Breast epithelium (tissue), 4 donors: ENCODE data around the gene PSME3. TPM values are rescaled to one million over a fixed set of nuclear protein-coding genes. Genes with fewer than 3 reads are reported as not detected.
A peak's percentile ranks its signal among the peaks of the same experiment; 100 is the strongest.

Experiments
- DNase-seq, 2 donors: peaks; one replicate each; pipeline ENCODE4 v3.0.0-alpha.2; 2019; ENCODE audit warnings: low spot score in 2 of 2
- H3K27ac ChIP-seq, 2 donors: fragments of 200-600 bp; sonication (generic) in 1 of 2; one replicate each; pipeline ENCODE4 v1.5.1; 2016 to 2019; ENCODE audit warnings: mild to moderate bottlenecking in 1 of 2
- H3K27me3 ChIP-seq, 2 donors: fragments of 200-600 bp; sonication (generic) in 1 of 2; one replicate each; pipeline versions ENCODE4 v1.5.1 to v1.6.0; 2017 to 2019; ENCODE audit warnings: control low read depth in 1 of 2, mild to moderate bottlenecking in 1 of 2
- H3K36me3 ChIP-seq: fragments of 200-600 bp; one replicate; pipeline ENCODE4 v1.5.1; 2019
- H3K4me1 ChIP-seq, 2 donors: fragments of 200-600 bp; sonication (generic); one replicate each; pipeline ENCODE4 v1.5.1; 2016 to 2019; ENCODE audit warnings: control low read depth in 1 of 2
- H3K4me3 ChIP-seq, 3 donors: fragments of 200-600 bp; sonication (generic); 1 replicate in 2 of 3; 2 replicates in 1 of 3; pipeline ENCODE4 v1.5.1; 2016 to 2019; ENCODE audit warnings: mild to moderate bottlenecking in 3 of 3, moderate library complexity in 2 of 3
- H3K9me3 ChIP-seq, 2 donors: fragments of 200-600 bp; sonication (generic) in 1 of 2; one replicate each; pipeline ENCODE4 v1.5.1; 2016 to 2019; ENCODE audit warnings: control low read depth in 1 of 2
- POLR2A ChIP-seq: fragments of 450-650 bp; IDR thresholded peaks from one replicate; pipeline ENCODE4 v1.6.1; 2016; ENCODE audit warnings: antibody characterized with exemption, mild to moderate bottlenecking, moderate library complexity
- POLR2AphosphoS5 ChIP-seq, 3 donors: sonication (generic); formaldehyde crosslinking; IDR thresholded peaks; one replicate each; pipeline ENCODE4 v1.6.1; 2017; ENCODE audit warnings: antibody characterized with exemption in 3 of 3
- intact Hi-C: fragments of 100-400 bp; cut with DNase I; formaldehyde crosslinking; loops from one replicate; pipeline ENCODE4 v1.15.1; 2023; ENCODE audit warnings: low total_unique reads
- total RNA-seq, 3 donors: library from RNA; depleted of rRNA; stranded (reverse); fragments of >200 nt; gene quantifications; one replicate each; pipeline ENCODE4 v1.1.0, GENCODE V29; 2016
- TF ChIP-seq, protein P1 (sequence below), 3 donors: fragments of 450-650 bp; IDR thresholded peaks; one replicate each; pipeline ENCODE4 v1.5.1; 2016 to 2017; ENCODE audit warnings: antibody characterized with exemption in 3 of 3, mild to moderate bottlenecking in 3 of 3, moderate library complexity in 3 of 3

PSME3 gene
- total RNA-seq, 3 donors from 2014 or later: 59.3 to 74.7 (median 73.9) TPM

DNA sequence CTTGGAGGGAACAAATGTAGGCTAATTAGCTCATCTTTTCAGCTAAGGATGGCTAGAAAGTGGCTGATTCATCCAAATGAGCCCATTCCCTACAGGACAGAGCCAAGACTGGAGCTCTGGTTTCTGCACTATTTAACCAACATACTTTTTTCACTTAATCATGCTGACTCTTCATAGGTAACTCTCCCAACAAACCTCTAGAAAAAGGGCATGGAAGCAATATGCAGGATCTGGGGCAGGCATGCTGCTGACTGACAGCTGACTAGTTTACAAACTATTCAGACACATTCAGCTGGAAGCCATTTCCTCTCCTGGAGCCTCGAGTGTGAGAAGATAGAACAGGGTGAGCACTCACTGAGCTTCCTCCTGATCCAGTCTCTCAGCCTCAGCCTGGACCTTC is 15.3 kb upstream of the PSME3 start:
- H3K9me3 ChIP-seq: no peaks in the 10 kb centered on the region
- H3K4me3 ChIP-seq: no peak overlapping the region
- TF ChIP-seq, protein P1, sequence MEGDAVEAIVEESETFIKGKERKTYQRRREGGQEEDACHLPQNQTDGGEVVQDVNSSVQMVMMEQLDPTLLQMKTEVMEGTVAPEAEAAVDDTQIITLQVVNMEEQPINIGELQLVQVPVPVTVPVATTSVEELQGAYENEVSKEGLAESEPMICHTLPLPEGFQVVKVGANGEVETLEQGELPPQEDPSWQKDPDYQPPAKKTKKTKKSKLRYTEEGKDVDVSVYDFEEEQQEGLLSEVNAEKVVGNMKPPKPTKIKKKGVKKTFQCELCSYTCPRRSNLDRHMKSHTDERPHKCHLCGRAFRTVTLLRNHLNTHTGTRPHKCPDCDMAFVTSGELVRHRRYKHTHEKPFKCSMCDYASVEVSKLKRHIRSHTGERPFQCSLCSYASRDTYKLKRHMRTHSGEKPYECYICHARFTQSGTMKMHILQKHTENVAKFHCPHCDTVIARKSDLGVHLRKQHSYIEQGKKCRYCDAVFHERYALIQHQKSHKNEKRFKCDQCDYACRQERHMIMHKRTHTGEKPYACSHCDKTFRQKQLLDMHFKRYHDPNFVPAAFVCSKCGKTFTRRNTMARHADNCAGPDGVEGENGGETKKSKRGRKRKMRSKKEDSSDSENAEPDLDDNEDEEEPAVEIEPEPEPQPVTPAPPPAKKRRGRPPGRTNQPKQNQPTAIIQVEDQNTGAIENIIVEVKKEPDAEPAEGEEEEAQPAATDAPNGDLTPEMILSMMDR (IDR thresholded peaks at IDR 0.05): no peak
- TF ChIP-seq POLR2AphosphoS5 (IDR thresholded peaks at IDR 0.05) (no peak), POLR2A (no peak)
- H3K36me3 ChIP-seq: peaks cover 11% of the 10 kb centered on the region
- DNase-seq: no peak
- no peak overlapping the region for H3K27ac ChIP-seq
- H3K4me1 ChIP-seq: no peaks in the 10 kb centered on the region
- intact Hi-C loops: no loop called here
- H3K27me3 ChIP-seq: no peaks in the 10 kb centered on the region

GRCh38 chr17:42818379-42818778 is 14.8 kb upstream of the PSME3 start:
- no peak for DNase-seq
- intact Hi-C loops: no loop called here
- Histone ChIP-seq H3K27ac (no peak overlapping the region), H3K4me1 (peaks cover 0 to 3% of the 10 kb centered on the region in 2 donors), H3K4me3 (no peak overlapping the region), H3K36me3 (peaks cover 11% of the 10 kb centered on the region), H3K27me3 (no peaks in the 10 kb centered on the region), H3K9me3 (no peaks in the 10 kb centered on the region)
- TF ChIP-seq POLR2AphosphoS5 (IDR thresholded peaks at IDR 0.05) (no peak), POLR2A (no peak)
- TF ChIP-seq, protein P1 (IDR thresholded peaks at IDR 0.05): no peak

- Histone ChIP-seq H3K36me3 (peaks cover 9% of the 10 kb centered on the region), H3K27me3 (no peaks in the 10 kb centered on the region), H3K4me1 (peaks cover 0 to 3% of the 10 kb centered on the region in 2 donors), H3K27ac (no peak overlapping the region), H3K9me3 (no peaks in the 10 kb centered on the region), H3K4me3 (no peak overlapping the region)
- intact Hi-C loops: no loop called here
- DNase-seq: no peak
- TF ChIP-seq, protein P1 (IDR thresholded peaks at IDR 0.05): peak in 2 of 3 donors; percentile 29 to 41
- no peak for TF ChIP-seq POLR2AphosphoS5 (IDR thresholded peaks at IDR 0.05)
These were observed 13.2 kb upstream of the PSME3 start for GRCh38 chr17:42819939-42820535.

DNA sequence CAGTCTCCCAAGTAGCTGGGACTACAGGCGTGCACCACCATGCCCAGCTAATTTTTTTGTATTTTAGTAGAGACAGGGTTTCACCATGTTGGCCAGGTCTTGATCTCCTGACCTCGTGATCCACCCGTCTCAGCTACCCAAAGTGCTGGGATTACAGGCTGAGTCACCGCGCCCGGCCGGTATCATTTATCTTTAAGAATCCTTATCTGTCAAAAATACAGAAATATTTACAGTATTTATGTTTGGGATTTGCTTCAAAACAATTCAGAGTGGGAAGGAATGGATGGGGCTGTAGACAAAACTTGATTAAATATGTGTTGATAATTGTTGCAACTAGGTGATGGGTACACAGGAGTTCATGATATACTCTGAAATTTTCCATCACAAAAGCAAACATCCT is 12.0 kb upstream of the PSME3 start:
- intact Hi-C loops: no loop called here
- Histone ChIP-seq H3K27ac (no peak overlapping the region), H3K4me3 (no peak overlapping the region), H3K36me3 (peaks cover 8% of the 10 kb centered on the region), H3K9me3 (no peaks in the 10 kb centered on the region), H3K4me1 (peaks cover 0 to 3% of the 10 kb centered on the region in 2 donors), H3K27me3 (no peaks in the 10 kb centered on the region)
- TF ChIP-seq POLR2AphosphoS5 (IDR thresholded peaks at IDR 0.05) (no peak), POLR2A (no peak)
- TF ChIP-seq, protein P1 (IDR thresholded peaks at IDR 0.05): no peak
- no peak for DNase-seq

DNA sequence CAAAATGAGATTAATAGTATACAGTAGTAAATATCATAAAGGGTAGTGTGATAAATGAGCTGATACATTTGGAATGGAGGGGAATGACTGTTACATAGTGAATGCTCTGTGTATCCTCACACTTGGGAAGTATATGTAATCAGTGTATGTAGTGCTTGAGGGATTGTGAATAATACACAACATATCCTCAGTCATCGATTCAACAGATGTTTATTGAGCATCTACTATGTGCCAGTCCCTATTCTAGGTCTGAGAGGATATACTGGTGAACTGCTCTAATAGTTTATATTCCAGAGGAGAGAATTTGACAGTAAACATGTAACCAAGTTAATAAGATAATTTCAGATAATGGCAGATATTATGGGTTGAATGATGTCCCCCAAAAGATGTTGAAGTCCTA is 5.7 kb upstream of the PSME3 start:
- peaks cover 0 to 3% of the 10 kb centered on the region in 2 donors for H3K4me1 ChIP-seq
- TF ChIP-seq POLR2AphosphoS5 (IDR thresholded peaks at IDR 0.05): no peak
- no peak for TF ChIP-seq POLR2A
- TF ChIP-seq, protein P1 (IDR thresholded peaks at IDR 0.05): no peak
- intact Hi-C loops: no loop called here
- H3K27ac ChIP-seq: no peak overlapping the region
- no peak for DNase-seq
- no peaks in the 10 kb centered on the region for H3K27me3 ChIP-seq
- H3K4me3 ChIP-seq: no peak overlapping the region
- no peaks in the 10 kb centered on the region for H3K36me3 ChIP-seq
- H3K9me3 ChIP-seq: no peaks in the 10 kb centered on the region
